GM23248 (cell line): ENCODE measurements around the gene ERC1. TPM values are rescaled to one million over a fixed set of nuclear protein-coding genes. Genes with fewer than 3 reads are reported as not detected.

Experiments
- DNase-seq: peaks from one replicate; pipeline ENCODE4 v3.0.0-alpha.2; 2015
- H2AFZ ChIP-seq: fragments of 200-600 bp; sonication (generic); 2 replicates; pipeline ENCODE4 v1.6.1; 2016; ENCODE audit warnings: antibody characterized with exemption
- H3F3A ChIP-seq: fragments of 200-600 bp; sonication (generic); 2 replicates; pipeline ENCODE4 v1.6.1; 2016; ENCODE audit warnings: mild to moderate bottlenecking, antibody characterized with exemption, mixed run types; ENCODE audit not compliant: insufficient read depth
- H3K27ac ChIP-seq: fragments of 200-600 bp; sonication (generic); 2 replicates; pipeline ENCODE4 v1.5.1; 2016; ENCODE audit warnings: mild to moderate bottlenecking
- H3K27me3 ChIP-seq: fragments of 200-600 bp; sonication (generic); replicated peaks from 2 replicates; pipeline ENCODE4 v1.6.1; 2016; ENCODE audit warnings: mild to moderate bottlenecking; ENCODE audit not compliant: insufficient read depth
- H3K36me3 ChIP-seq: fragments of 200-600 bp; sonication (generic); 2 replicates; pipeline ENCODE4 v1.6.1; 2016; ENCODE audit warnings: low read depth, mild to moderate bottlenecking
- H3K4me1 ChIP-seq: fragments of 200-600 bp; sonication (generic); 2 replicates; pipeline ENCODE4 v1.6.1; 2016; ENCODE audit warnings: mild to moderate bottlenecking; ENCODE audit not compliant: insufficient read depth
- H3K4me2 ChIP-seq: fragments of 200-600 bp; sonication (generic); one replicate; pipeline ENCODE4 v1.6.1; 2016; ENCODE audit warnings: mild to moderate bottlenecking; ENCODE audit not compliant: unreplicated experiment
- H3K4me3 ChIP-seq: fragments of 200-600 bp; sonication (generic); 2 replicates; pipeline ENCODE4 v1.5.1; 2016; ENCODE audit warnings: mild to moderate bottlenecking
- H3K79me2 ChIP-seq: fragments of 200-600 bp; sonication (generic); 2 replicates; pipeline ENCODE4 v1.6.1; 2016; ENCODE audit warnings: mild to moderate bottlenecking; ENCODE audit not compliant: insufficient read depth
- H3K9ac ChIP-seq: fragments of 200-600 bp; sonication (generic); 2 replicates; pipeline ENCODE4 v1.6.1; 2016; ENCODE audit warnings: mild to moderate bottlenecking
- H3K9me2 ChIP-seq: fragments of 200-600 bp; sonication (generic); 2 replicates; pipeline ENCODE4 v1.6.1; 2016; ENCODE audit warnings: mixed run types, mild to moderate bottlenecking, moderate library complexity; ENCODE audit not compliant: insufficient read depth
- H3K9me3 ChIP-seq: fragments of 200-600 bp; sonication (generic); one replicate; pipeline ENCODE4 v1.6.1; 2017; ENCODE audit warnings: low read depth
- H4K20me1 ChIP-seq: fragments of 200-600 bp; sonication (generic); 2 replicates; pipeline ENCODE4 v1.6.0; 2016; ENCODE audit not compliant: insufficient read depth
- EZH2 ChIP-seq: fragments of 200-600 bp; sonication (generic); IDR thresholded peaks from 2 replicates; pipeline ENCODE4 v1.6.1; 2018; ENCODE audit warnings: antibody characterized with exemption, mild to moderate bottlenecking; ENCODE audit not compliant: insufficient read depth, poor library complexity, severe bottlenecking
- EZH2phosphoT487 ChIP-seq: fragments of 200-600 bp; sonication (generic); IDR thresholded peaks from 2 replicates; pipeline ENCODE4 v1.6.1; 2018; ENCODE audit warnings: antibody characterized with exemption, moderate library complexity, mild to moderate bottlenecking, low read depth; ENCODE audit not compliant: insufficient read depth
- WGBS, 2 experiments: methylation state at CpG; one replicate each; pipeline ENCODE4 v1.1.6; 2015 to 2017; ENCODE audit warnings: low lambda C conversion rate in 2 of 2, low coverage in 1 of 2; ENCODE audit errors: missing lambda C conversion rate in 2 of 2; 5-methylcytosine and 5-hydroxymethylcytosine counted together
- in situ Hi-C: fragments of 300-500 bp; cut with MboI; formaldehyde crosslinking; loops from 2 replicates; pipeline ENCODE4 v1.15.0; 2020
- polyA plus RNA-seq: library from polyadenylated mRNA; unstranded; fragments of >200 nt; fragmentation: Nextera tagmentation; extraction: Ambion mirVana; gene quantifications from 2 replicates; pipeline ENCODE4 v1.2.1, GENCODE V29; 2016
- total RNA-seq: library from RNA; depleted of rRNA; stranded (reverse); fragments of >200 nt; shearing (Covaris generic); gene quantifications from 2 replicates; pipeline ENCODE4 v1.2.3, GENCODE V29; 2014

Gene ERC1
- total and polyA plus RNA-seq, 2 experiments from 2014 or later, result 21.5 to 23.3 TPM

DNA sequence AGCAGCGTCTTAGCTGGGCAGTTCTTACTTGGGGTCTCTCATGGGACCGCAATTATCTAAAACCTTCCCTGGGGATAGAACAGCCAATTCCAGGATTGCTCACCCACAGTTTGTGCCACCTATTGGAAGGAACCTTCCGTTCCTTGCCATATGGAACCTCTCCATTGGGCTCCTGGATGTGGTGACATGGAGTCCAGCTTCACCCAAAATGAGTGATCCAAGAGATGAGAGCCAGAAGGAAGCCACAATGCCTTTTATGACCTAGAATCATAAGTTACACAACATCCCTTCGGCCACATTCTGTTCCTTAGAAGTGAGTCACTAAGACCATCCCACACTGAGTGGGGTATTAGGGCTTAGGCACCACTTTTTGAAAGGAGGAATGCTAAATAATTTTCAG, 439.0 kb downstream of the ERC1 start:
- TF ChIP-seq EZH2, result no peak
- H3K27ac ChIP-seq, result peak overlapping the region; percentile 44
- DNase-seq, result peak; percentile 89

DNA sequence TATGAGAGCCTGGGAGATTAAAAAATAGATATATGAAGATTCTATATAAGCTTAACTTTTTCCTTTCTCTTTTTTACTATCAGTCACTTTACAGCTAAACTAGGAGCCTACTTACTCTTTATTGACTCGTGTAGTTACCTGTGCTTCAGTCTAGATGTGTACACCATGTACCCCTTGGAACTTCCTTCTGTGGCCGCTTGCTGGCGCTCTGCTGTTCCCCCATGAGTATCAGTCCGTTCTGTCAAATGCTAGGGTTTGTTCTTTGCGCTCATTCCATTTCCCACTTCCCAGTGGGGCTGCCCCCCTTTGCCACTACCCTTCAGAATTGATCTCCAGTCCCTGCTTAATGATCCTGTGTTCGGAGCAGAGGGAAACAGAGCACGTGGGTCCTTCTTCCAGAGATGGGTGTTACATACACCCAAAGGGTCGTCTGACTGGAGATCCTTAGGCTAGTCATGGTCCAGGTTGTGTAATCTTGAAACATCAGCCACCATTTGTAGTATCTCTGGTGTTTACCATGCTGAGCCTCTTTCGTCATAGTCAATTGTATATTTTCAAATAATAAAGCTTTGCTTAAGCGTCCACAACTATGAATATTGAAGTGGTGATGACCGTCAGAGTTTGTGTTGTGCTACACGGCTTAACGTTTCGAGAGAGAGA, 443.4 kb downstream of the ERC1 start:
- WGBS, 2 experiments, result 94% methylated on average over 14 of the region's 14 CpGs

More for the DNA sequence above, 439.0 kb downstream of the ERC1 start:
- whole genome bisulfite sequencing, 2 experiments, result 12 to 18% methylated on average over 4 of the region's 4 CpGs
- Histone ChIP-seq H3K36me3 (0 out of 2 replicates have a peak, but pooled peaks cover 3% of the 10 kb centered on the region), H3K4me2 (peak overlapping the region; percentile 49), H3K9me3 (no peaks in the 10 kb centered on the region), H3K27me3 (no peaks in the 10 kb centered on the region), H3K4me1 (peaks cover 26% of the 10 kb centered on the region), H3K9ac (0 out of 2 replicates have a peak overlapping the region, but pooled peaks have one; percentile 2), H4K20me1 (no peaks in the 10 kb centered on the region), H3K4me3 (peak overlapping the region; percentile 13), H3K9me2 (no peaks in the 10 kb centered on the region), H3K79me2 (no peaks in the 10 kb centered on the region), H2AFZ (no peak overlapping the region), H3F3A (peaks cover 16% of the 10 kb centered on the region)
- in situ Hi-C loops, result no loop called here

DNA sequence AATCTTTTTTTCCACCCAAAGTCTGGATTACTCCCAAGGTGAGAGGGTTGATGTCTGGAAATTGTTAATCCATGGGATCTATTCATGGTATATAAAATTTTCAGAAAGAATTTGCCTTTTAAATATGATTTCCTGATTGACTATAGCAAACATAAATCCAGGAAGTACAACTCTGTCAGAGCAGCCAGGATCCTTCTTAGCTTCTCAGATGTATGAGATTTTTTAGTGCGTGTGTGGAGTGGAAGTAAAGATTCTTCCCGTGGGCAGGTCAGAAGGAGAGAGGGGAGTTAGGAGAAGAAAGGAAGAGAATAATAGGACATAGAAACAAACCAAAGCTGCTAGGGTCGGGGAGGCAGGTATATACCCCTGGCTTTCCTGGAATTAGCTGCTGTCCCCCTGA, 444.0 kb downstream of the ERC1 start:
- 0 out of 2 replicates have a peak, but pooled peaks cover 11% of the 10 kb centered on the region for H3F3A ChIP-seq

More for the DNA sequence above, 443.4 kb downstream of the ERC1 start:
- Histone ChIP-seq H3K79me2 (no peaks in the 10 kb centered on the region), H3K9ac (no peak overlapping the region), H4K20me1 (no peaks in the 10 kb centered on the region), H3K27me3 (no peaks in the 10 kb centered on the region), H3K4me2 (no peak overlapping the region), H3K9me2 (no peaks in the 10 kb centered on the region), H3K27ac (no peak overlapping the region), H3F3A (peaks cover 15% of the 10 kb centered on the region), H3K9me3 (no peaks in the 10 kb centered on the region), H2AFZ (no peak overlapping the region), H3K36me3 (no peaks in the 10 kb centered on the region), H3K4me1 (peaks cover 22% of the 10 kb centered on the region), H3K4me3 (no peak overlapping the region)
- TF ChIP-seq EZH2 (no peak), EZH2phosphoT487 (no peak)
- no peak for DNase-seq
- in situ Hi-C loops, result no loop called here

DNA sequence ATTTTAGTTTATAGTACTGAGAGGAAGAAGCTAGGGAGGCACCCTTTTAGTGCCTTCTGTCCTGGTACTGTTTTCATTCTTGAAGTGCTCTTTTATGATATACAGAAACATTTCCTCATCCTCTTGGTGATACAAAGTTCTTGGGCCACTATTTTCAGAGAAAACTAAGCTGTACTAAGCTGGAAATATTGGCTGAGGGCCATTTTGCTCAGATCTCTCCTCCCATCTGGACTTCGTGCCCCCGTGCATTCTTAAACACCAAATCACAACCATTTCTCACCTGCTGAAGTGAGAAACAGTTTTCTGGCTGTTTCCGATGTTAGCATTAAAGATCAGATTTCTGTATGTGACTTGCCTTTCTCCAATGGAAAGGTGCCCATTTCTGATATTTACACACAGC, 444.4 kb downstream of the ERC1 start:
- H2AFZ ChIP-seq, result no peak overlapping the region

More for the DNA sequence above, 444.0 kb downstream of the ERC1 start:
- no peaks in the 10 kb centered on the region for H3K9me2 ChIP-seq
- H3K9ac ChIP-seq, result no peak overlapping the region
- H3K27me3 ChIP-seq, result no peaks in the 10 kb centered on the region
- H2AFZ ChIP-seq, result no peak overlapping the region
- no peak overlapping the region for H3K4me3 ChIP-seq
- H3K27ac ChIP-seq, result no peak overlapping the region
- peaks cover 16% of the 10 kb centered on the region for H3K4me1 ChIP-seq
- H3K79me2 ChIP-seq, result no peaks in the 10 kb centered on the region
- H3K4me2 ChIP-seq, result peak overlapping the region; percentile 8
- H4K20me1 ChIP-seq, result no peaks in the 10 kb centered on the region
- 83 to 86% methylated on average over 3 of the region's 3 CpGs for WGBS, 2 experiments
- TF ChIP-seq EZH2, result no peak
- TF ChIP-seq EZH2phosphoT487, result no peak
- H3K36me3 ChIP-seq, result no peaks in the 10 kb centered on the region
- no peak for DNase-seq
- H3K9me3 ChIP-seq, result no peaks in the 10 kb centered on the region
- in situ Hi-C loops, result no loop called here

More for the DNA sequence above, 444.4 kb downstream of the ERC1 start:
- Histone ChIP-seq H3K9me3 (no peaks in the 10 kb centered on the region), H3K4me2 (peak overlapping the region; percentile 8), H3K4me1 (peaks cover 12% of the 10 kb centered on the region), H3K4me3 (no peak overlapping the region), H3K36me3 (no peaks in the 10 kb centered on the region), H3K9me2 (no peaks in the 10 kb centered on the region), H4K20me1 (no peaks in the 10 kb centered on the region), H3K27ac (no peak overlapping the region), H3K27me3 (no peaks in the 10 kb centered on the region), H3F3A (0 out of 2 replicates have a peak, but pooled peaks cover 11% of the 10 kb centered on the region), H3K79me2 (no peaks in the 10 kb centered on the region), H3K9ac (no peak overlapping the region)
- DNase-seq, result peak; percentile 52
- in situ Hi-C loops, result no loop called here
- TF ChIP-seq EZH2 (no peak), EZH2phosphoT487 (no peak)
- 35 to 40% methylated on average over 3 of the region's 3 CpGs for WGBS, 2 experiments
